Rectal smooth muscle tissue (tissue), 1 donor: ENCODE results near the gene TMEM235.

ENCODE experiments used
- H3K27ac ChIP-seq: one replicate; pipeline ENCODE4 v1.7.0; 2013; ENCODE audit warnings: low read depth, low read length, inconsistent platforms
- H3K27me3 ChIP-seq: one replicate; pipeline ENCODE4 v1.7.0; 2013; ENCODE audit warnings: low read length; ENCODE audit not compliant: control insufficient read depth, insufficient read depth
- H3K36me3 ChIP-seq: one replicate; pipeline ENCODE4 v1.7.0; 2013; ENCODE audit warnings: low read length; ENCODE audit not compliant: control insufficient read depth, insufficient read depth
- H3K4me1 ChIP-seq: one replicate; pipeline ENCODE4 v1.7.0; 2013; ENCODE audit warnings: low read length; ENCODE audit not compliant: control insufficient read depth, insufficient read depth
- H3K4me3 ChIP-seq: one replicate; pipeline ENCODE4 v1.7.0; 2013; ENCODE audit warnings: low read length
- H3K9ac ChIP-seq: one replicate; pipeline ENCODE4 v1.7.0; 2013; ENCODE audit warnings: low read length

The TMEM235 gene

DNA sequence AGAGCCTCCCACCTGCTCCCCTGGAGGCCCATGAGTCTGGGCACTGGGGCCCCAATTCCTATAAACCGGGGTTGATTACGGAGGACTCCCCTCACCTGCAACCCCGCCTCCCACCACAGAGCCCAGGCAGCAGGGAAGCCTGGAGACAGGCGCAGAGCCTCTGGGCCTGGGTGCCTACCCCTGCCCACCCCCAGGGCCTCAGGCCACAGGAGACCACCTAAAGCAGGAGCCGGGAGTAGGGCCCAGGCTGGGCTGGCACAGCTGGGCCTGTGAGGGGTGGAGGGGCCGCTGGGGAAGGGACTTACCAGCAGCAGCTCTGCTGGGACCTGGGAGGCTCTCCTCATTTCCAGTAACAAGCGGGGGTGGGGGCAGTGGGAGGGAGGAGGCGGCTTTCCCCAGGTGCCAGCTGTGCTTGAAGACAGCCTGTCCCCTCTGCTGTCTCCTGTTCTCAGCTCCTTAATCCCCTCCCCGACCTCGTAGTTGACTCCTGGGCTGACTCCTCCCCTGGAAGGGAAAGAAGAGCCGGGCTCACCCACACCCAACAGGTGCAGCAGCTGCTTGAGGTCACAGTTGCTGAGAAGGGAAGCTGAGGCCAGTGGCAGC, 46.8 kb downstream of the TMEM235 start:
- H3K27me3 ChIP-seq: no peaks in the 10 kb centered on the region
- no peak overlapping the region for H3K4me3 ChIP-seq
- H3K9ac ChIP-seq: no peak overlapping the region
- no peaks in the 10 kb centered on the region for H3K4me1 ChIP-seq
- H3K27ac ChIP-seq: no peak overlapping the region
- no peaks in the 10 kb centered on the region for H3K36me3 ChIP-seq

DNA sequence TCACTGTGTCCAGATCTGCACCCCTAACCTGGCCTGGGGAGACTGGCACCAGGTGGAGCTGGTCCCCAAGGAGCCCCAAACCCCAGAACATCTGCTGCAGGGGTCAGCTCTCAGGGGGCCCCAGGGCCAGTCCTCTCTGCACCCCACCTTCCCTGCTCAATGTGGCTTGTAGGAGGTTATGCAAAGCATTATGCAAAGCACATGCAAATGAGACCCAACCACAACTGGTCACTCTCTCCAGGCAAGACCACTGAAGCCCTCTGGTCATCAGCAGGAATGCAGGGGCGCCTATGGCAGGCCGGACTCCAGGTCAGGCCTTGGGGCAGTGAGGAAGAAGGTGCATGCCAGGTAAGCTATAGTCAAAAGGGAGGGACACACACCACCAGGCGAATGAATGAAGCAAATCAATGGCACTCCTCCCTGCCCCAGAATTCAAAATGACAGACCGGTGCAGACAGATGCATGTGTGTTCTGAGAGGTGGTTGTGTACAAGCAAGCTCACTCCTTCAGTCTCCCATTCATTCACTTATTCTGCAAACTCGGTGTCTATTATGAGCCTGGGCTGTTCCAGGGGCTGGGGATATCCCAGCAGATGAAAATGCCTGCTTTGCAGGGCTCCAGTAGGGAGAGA, 48.0 kb downstream of the TMEM235 start:
- no peaks in the 10 kb centered on the region for H3K4me1 ChIP-seq
- H3K9ac ChIP-seq: no peak overlapping the region
- no peaks in the 10 kb centered on the region for H3K27me3 ChIP-seq
- no peak overlapping the region for H3K4me3 ChIP-seq
- no peak overlapping the region for H3K27ac ChIP-seq
- no peaks in the 10 kb centered on the region for H3K36me3 ChIP-seq

DNA sequence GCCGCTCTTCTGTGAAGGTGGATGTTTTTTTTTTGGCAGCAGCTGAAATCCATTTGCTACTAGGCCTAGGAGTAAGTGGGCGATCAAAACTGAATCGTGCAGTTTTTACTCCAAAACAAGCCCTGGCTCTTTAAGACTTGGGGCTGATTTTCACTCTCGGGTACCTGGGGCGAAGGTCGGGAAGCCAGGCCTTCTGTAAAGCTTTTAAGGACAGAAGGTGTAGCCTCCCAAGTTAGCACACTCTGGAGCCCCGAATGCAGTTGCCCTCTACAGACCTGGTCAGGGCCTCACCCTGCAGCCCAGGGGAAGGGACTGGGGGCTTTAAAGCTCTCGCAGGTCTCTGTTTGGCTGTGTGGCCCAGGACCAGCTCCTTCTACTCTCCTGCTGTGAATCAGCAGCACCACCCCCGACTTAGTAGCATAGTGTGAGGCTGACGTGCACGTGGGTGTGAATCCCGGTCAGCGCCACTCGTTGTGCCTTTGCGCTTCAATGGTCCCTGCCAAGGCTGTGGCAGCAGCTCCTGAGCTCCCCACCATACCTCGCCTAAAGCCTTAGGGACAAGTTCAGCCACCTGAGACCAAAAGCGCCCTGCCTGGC, 49.9 kb downstream of the TMEM235 start:
- Histone ChIP-seq H3K27ac (no peak overlapping the region), H3K27me3 (no peaks in the 10 kb centered on the region), H3K36me3 (no peaks in the 10 kb centered on the region), H3K4me3 (no peak overlapping the region), H3K4me1 (no peaks in the 10 kb centered on the region), H3K9ac (no peak overlapping the region)

DNA sequence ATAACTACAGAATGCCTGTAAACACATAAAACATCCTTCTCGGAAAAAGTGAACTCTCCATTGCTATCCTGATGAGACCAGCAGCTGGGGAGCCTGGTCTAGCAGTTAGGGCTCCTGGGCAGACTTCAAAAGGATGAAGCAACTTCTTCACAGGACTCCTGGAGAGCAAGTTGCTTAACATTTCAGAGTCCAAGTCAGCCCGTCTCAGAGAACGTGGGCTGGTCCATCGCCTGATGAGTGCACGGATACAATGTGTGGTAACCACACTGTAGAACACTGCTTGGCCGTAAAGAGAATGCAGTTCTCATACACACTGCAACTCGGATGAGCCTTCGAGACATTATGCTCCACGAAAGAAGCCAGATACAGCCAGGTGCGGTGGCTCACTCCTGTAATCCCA, 52.7 kb downstream of the TMEM235 start:
- H3K36me3 ChIP-seq: no peaks in the 10 kb centered on the region
- H3K27ac ChIP-seq: no peak overlapping the region
- H3K9ac ChIP-seq: no peak overlapping the region
- no peaks in the 10 kb centered on the region for H3K27me3 ChIP-seq
- no peaks in the 10 kb centered on the region for H3K4me1 ChIP-seq
- H3K4me3 ChIP-seq: no peak overlapping the region

DNA sequence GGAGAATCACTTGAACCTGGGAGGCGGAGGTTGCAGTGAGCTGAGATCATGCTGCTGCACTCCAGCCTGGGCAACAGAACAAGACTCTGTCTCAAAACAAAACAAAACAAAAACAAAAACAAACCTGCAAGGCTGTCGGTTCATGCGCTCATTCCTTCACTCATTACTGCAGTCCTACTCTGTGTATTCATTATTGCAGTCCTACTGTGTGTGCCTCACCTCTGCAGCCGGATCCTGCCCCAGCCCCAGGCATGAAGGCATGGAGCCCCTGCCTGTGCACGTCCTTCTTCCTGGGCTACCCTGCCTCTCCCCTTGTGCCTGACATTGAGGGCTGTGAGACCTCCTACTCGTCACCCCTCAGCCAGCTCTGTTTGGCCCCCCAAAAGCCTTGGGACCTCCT, 57.6 kb downstream of the TMEM235 start:
- Histone ChIP-seq H3K4me3 (no peak overlapping the region), H3K9ac (no peak overlapping the region), H3K4me1 (no peaks in the 10 kb centered on the region), H3K27me3 (no peaks in the 10 kb centered on the region), H3K27ac (no peak overlapping the region), H3K36me3 (no peaks in the 10 kb centered on the region)

DNA sequence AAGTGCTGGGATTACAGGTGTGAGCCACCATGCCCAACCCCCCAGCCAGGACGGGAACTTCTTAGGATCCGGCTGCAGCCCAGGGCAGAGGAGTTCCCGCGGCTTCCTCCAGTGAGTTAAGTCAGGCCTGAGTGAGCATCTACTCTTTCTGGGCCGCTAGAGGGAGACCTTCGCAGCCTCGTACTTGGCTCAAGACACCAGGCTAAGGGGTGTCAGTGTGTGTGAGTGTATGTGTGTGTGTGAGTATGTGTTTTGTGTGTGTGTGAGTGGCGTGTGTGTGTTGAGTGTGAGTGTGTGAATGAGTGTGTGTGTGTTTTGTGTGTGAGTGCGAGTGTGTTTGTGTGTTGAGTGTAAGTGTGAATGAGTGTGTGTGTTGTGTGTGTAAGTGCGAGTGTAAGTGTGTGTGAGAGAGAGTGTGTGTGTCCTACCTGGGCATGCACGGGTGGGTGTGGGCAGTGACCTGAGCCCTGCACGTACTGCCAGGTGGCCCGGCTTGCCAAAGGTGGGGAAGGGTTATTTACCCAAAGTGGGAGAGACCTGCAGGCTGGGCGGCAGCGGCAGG, 58.5 kb downstream of the TMEM235 start:
- no peak overlapping the region for H3K9ac ChIP-seq
- no peaks in the 10 kb centered on the region for H3K36me3 ChIP-seq
- no peak overlapping the region for H3K27ac ChIP-seq
- H3K4me3 ChIP-seq: no peak overlapping the region
- no peaks in the 10 kb centered on the region for H3K4me1 ChIP-seq
- H3K27me3 ChIP-seq: no peaks in the 10 kb centered on the region
